GM18951 (cell line): ENCODE results near the gene BNIPL.

Source experiments
- POLR2A ChIP-seq: IDR thresholded peaks from 4 replicates; pipeline ENCODE4 v1.6.1; 2011; ENCODE audit warnings: mild to moderate bottlenecking; ENCODE audit not compliant: insufficient read length, insufficient read depth; ENCODE audit errors: extremely low read depth
- in situ Hi-C: fragments of 300-500 bp; cut with MboI; formaldehyde crosslinking; loops from one replicate; pipeline ENCODE4 v1.12.0; 2022; ENCODE audit warnings: low sequenced_read_pairs, mixed read lengths, inconsistent platforms; ENCODE audit not compliant: unreplicated experiment

Gene BNIPL

DNA sequence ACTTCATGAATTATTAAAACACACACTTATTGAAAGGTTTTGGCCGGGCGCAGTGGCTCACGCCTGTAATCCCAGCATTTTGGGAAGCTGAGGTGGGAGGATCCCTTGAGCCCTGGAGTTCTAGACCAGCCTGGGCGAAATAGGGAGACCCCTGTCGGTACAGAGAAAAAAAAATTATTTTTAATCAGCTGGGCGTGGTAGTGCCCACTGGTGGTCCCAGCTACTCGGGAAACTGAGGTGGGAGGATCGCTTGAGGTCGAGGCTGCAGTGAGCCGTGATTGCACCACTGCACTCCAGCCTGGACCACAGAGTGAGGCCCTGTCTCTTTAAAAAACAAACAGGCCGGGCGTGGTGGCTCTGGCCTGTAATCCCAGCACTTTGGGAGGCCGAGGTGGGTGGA, 35.8 kb downstream of the BNIPL start:
- in situ Hi-C loops: no loop called here
- TF ChIP-seq POLR2A: no peak

DNA sequence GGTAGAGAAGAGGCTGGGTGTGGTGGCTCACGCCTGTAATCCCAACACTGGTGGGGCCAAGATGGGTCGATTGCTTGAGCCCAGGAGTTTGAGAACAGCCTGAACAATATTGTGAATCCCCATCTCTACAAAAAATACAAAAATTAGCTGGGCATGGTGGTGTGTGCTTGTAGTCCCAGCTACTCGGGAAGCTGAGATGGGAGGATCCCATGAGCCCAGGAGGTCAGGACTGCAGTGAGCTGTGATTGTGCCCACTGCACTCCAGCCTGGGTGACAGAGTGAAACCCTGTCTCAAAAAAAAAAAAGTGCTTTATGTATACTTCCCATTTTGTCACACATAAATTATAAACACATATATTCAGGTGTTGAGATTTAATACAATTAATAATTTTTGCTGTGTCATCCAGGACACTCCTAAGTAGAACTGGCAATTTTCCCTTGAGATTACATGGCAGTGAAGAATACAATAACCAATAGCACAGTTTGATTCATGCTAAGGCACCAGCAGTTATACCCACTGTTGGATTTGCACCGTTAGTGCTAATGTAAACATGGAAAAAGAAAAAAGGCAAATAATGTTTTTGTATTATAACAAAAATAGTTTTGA, 49.7 kb downstream of the BNIPL start:
- no peak for TF ChIP-seq POLR2A
- in situ Hi-C loops: no loop called here
